GM19324 (cell line): ENCODE measurements around the gene LNX1.

Source experiments
- ATAC-seq: cut with Tn5 transposase; IDR thresholded peaks from one replicate; pipeline ENCODE4 v1.9.1; 2021; ENCODE audit warnings: mild to moderate bottlenecking, moderate library complexity; ENCODE audit not compliant: unreplicated experiment, low FRiP score

The LNX1 gene

GRCh38 chr4:53575552-53575951, 15.7 kb downstream of the LNX1 start:
- ATAC-seq = no peak

DNA sequence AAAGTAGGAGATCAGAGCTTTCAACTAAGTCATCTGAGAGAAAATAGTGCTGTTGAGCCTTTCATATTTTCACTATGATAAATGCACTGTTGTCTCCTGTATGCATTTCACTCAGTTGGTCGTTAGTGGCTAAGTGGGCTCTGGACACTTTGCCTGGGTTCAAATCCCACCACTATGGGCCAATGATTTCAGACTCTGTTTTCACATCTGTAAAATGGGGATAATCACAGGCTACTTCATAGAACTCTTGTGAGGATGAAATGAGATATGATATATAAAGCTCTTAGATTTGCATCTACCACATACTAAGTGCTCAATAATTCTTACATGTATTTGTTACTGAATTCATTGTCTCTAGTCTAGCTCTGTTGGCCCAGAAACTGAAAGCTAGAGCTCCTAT, 16.8 kb downstream of the LNX1 start:
- no peak for ATAC-seq

DNA sequence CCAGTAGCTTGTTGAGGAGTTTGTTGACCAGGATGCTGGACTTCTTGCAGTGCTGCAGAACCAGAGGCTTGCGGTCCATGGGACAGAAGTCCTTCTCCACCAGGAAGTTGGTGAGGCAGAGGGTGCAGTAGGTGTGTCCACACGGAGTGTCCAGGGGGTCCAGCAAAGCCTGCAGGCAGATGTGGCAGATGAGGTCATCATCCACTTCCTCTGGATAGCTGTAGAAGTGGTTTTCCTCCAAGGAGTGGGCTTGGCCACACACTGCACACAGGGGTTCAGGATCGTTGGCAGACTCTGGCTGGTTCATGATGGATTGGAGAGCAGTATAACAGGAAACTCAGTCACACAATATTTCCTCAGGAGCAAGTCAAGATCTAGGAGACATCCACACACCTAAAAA, 17.6 kb downstream of the LNX1 start:
- no peak for ATAC-seq

DNA sequence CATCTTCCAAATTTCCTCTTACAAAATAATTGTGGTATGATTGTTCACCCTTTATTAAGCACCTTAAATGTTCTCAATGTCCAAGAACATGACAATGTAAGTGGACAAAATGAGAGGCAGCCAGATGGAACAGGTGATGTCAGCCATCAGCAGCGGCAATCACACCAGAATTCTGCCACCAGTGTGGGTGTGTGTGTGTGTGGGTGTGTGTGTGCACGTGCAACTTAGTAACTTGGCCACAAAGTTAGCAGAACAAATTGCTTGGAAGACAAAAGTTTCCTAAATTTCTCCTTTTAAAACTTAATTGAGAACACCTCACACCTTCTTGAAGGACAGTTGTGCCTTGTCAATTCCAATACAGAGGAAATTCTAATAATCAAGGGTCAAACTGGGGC, 18.7 kb downstream of the LNX1 start:
- ATAC-seq = no peak

- ATAC-seq = no peak
Observed at GRCh38 chr4:53571936-53572599, 19.2 kb downstream of the LNX1 start.

- ATAC-seq = no peak
Observed at GRCh38 chr4:53563824-53564223, 27.5 kb downstream of the LNX1 start.

DNA sequence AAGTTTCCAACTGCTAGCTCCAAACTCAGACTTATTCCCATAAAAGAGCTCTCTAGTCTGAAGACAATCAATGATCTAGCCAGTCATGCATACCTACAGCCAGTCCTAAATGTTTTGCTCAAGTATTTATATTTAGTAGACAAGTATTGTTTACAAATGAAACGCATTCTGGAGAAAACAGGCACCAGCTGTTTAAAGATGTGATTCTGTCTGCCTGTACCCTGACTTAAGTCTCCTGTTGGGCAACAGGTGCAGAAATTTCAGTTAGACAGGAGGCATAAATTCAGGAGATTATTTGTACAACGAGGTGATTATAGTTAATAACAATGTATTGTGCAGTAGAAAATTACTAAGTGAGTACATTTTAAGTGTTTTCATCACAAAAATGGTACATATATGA, 28.9 kb downstream of the LNX1 start:
- ATAC-seq = no peak

- ATAC-seq = no peak
Observed at GRCh38 chr4:53559021-53559620, 32.2 kb downstream of the LNX1 start.

DNA sequence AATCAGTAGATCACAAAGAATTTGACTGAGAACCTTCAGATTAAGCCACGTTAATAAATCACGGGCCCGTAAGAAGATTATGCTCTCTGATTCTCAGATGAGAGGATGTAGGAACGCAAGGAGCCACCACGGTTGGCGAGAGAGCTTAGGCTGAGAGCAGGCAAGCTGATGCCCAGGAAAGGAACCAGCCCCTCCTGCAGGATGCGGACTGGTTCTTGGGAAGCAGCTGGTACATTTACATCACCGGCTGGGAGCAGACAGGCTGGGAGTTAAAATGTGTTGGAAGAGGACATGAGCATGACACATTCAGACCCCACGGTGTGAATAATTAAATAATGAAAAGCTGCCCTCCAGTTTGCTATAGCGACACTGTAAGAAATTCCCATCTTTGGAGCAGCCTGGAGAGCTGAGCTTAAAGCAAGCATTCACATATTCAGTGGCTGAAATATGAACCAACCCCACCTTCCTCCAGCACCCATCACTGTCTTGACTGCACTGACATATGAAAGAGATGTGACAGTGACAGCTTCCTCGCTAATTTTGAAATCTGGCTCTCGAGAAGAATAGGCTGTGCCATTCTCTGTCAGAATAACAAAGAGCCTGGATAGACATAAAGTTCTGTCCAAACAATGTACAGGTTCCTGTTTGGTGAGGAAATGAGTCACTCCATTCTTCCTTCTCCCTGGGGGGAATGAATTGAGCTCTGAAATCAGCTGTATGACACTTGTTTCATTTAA, 33.1 kb downstream of the LNX1 start:
- no peak for ATAC-seq

DNA sequence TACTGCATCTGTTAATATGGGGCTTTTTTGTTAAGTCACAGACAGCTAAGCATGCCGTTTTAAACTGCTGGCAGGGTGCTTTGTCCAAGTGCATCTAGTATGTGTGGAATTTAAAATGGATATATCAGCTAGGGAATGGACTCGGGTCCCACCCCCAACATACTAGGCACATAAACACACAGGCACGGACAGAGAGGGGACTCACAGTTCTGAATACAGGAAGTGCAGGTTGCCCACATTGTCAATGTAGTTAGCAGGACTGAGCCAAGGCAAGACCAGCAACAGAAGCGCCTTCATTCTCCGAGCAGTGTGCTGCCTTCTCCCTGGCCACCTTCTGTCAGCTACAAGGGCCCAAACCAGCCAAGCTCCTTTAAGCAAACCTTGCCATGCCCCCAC, 33.6 kb downstream of the LNX1 start:
- no peak for ATAC-seq

DNA sequence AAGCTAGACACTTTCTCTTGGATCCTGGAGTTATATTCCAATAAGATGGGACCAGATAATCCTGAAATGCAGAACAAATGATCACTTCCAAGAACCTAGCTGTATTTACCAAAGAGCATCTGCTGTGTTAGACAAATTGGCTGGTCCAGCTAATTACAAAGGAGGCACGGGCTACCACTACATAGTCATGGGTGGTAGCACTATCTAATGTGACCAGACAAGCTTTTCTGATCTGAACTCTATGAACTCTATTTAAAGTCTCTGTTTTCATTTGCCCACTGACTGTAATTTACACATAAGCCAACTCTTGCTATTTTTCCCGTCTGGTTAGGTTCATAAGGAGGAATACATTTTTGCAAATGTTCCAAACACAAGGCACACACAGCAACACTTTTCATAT, 34.6 kb downstream of the LNX1 start:
- no peak for ATAC-seq

DNA sequence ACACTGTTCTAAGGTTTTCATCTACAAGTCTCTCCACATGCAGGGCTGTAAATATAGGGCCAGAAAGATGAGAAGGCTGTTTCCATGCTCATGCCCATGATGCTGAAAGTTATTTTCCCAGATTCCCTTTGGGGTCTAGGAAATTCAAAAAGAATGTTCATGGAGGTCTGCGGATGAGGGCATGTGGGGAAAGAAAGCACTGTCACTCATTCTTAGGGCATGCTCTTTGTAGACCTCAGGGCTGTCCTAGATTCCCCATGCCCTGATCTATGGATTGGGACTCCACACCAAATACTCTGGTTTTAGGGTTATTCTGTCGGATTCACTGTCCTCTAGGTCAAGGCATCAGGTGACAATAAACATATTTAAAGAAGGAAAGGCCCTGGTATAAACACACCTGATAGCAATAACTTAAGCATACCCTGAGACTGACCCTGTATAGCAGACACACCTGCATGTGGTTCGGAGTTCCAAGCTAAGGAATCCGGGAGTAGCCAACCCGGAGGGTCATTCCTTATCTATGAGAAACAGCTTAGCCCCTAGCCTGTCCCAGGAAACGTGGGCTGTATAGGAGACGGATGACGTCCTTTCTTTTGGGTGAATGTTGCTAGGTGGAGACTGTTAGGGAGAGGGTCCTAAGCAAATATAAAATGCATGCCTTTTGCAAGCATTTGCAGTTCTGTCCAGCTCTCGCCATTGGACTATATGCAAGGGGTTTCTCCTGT, 37.6 kb downstream of the LNX1 start:
- ATAC-seq = no peak

- ATAC-seq = no peak
Observed at GRCh38 chr4:53552711-53553110, 38.6 kb downstream of the LNX1 start.

DNA sequence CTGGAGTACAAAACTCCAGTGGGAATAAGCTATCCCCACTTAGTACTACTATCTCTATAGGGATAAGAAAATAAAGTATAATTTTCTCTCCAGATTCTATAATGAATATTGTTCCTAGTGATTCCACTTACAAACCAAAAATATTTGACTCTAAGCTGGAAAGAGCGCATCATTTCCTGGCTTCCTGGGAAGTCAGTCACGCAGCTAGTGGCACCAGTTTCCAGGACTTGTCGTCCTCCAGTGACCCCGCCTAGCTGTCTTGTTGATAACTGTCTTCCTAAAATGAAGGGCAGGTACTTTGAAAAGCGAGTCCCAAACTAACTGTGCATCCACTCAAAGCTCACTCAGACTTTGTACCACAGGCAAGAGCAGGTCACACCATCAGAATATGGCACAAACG, 39.3 kb downstream of the LNX1 start:
- no peak for ATAC-seq

- ATAC-seq = no peak
Observed at GRCh38 chr4:53551281-53551864, 39.9 kb downstream of the LNX1 start.

GRCh38 chr4:53548662-53549061, 42.6 kb downstream of the LNX1 start:
- ATAC-seq = no peak

GRCh38 chr4:53547983-53548382, 43.3 kb downstream of the LNX1 start:
- no peak for ATAC-seq

GRCh38 chr4:53545942-53546581, 45.2 kb downstream of the LNX1 start:
- no peak for ATAC-seq

DNA sequence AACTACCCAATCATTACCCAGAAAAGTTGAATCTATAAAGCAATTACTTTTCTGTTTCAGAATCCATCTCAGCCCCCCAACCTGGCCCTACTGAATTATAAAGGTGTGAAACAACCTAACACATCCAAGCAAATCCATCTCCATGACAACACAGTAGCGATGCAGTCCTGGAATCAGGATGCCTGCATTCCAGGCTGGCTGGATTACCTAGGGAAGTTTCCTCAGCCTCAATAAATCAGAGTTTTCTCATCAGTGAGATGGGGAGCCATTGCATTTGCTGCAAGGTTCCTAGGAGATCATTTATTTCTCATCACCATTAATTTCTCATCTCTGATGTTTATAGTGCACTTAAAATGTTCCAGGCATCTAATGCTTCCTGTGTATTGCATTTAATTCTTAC, 46.0 kb downstream of the LNX1 start:
- ATAC-seq = no peak

DNA sequence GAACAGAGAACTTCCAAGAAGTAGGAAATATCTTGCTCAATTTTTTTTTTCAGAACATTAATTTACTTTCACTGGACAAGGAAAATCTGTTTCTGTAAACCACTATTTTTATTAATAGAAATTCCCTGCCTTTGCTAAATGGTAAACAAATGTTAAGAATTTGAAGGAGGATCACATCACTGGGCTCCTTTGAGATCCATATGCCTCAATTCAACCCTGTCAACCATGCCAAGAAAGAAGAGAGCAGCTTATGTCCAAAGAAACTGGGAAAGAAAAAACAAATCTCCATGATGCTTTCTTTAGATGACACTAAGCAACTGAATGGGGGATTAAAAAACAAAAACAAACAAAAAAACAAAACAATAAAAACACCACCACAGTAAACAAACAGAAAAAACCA, 47.7 kb downstream of the LNX1 start:
- no peak for ATAC-seq
